ENCODE measurements around the gene AOPEP. TPM values are rescaled to one million over a fixed set of nuclear protein-coding genes. Genes with fewer than 3 reads are reported as not detected.

Gene AOPEP
- total and polyA plus RNA-seq, 11 donors, result 105 to 310 (median 185) TPM

DNA sequence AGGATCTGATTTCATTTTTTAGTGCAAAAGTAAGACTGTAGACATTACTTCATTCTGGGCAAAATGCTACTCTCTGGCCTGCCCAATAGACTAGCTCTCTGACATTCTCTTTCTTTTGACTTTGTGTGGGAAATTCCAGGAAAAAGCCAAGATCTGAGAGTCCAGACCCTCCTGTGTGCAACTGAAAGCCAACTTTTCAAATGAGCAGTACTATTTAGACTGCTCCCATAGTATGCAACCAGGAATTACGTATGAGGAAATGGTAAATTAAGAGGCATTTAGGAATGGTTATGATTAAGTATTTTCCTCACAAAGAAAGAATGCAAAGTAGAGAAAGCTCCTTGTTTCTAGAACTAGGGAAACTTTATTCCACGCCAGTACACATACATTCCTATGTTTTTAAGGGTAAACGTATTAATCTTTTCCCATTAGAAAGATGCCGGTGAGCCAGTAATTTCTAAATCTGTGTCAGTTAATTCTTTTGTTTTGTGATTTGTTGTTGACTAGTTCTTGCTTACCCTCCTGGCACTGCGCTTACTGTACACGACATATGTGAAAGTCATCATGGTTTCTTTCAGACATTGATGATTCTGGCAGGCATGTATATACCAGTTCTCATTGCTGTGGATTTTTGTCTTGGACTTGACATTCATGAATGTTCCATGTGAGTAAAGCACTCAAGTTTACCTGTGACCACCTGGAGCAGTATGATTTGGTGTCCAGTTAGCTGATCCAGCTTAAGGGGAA is 56.0 kb downstream of the AOPEP start:
- H3K27ac ChIP-seq, result peak overlapping the region in 10 of 12 donors; percentile 54 to 90 (median 80)
- ATAC-seq (peak in 3 of 4 donors; percentile 8 to 53 (median 16)), DNase-seq (no peak)
- H3K9me3 ChIP-seq, result no peaks in the 10 kb centered on the region
- H3K4me1 ChIP-seq, result peaks cover 0 to 34% (median 19%) of the 10 kb centered on the region in 12 donors
- H3K36me3 ChIP-seq, result no peaks in the 10 kb centered on the region
- intact Hi-C loops (cut with DNase I), result loop anchor here (1.0 to 10.0 kb wide), 17 partner anchors 85 to 350 kb away; no protein-coding TSS in a partner anchor
- 63 to 72% (median 71%) methylated on average over 6 of the region's 6 CpGs for WGBS, 4 donors
- H3K4me3 ChIP-seq, result no peak overlapping the region
- H3K27me3 ChIP-seq, result no peaks in the 10 kb centered on the region
- TF ChIP-seq, protein P1, sequence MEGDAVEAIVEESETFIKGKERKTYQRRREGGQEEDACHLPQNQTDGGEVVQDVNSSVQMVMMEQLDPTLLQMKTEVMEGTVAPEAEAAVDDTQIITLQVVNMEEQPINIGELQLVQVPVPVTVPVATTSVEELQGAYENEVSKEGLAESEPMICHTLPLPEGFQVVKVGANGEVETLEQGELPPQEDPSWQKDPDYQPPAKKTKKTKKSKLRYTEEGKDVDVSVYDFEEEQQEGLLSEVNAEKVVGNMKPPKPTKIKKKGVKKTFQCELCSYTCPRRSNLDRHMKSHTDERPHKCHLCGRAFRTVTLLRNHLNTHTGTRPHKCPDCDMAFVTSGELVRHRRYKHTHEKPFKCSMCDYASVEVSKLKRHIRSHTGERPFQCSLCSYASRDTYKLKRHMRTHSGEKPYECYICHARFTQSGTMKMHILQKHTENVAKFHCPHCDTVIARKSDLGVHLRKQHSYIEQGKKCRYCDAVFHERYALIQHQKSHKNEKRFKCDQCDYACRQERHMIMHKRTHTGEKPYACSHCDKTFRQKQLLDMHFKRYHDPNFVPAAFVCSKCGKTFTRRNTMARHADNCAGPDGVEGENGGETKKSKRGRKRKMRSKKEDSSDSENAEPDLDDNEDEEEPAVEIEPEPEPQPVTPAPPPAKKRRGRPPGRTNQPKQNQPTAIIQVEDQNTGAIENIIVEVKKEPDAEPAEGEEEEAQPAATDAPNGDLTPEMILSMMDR (IDR thresholded peaks at IDR 0.05), result no peak
- no peak for TF ChIP-seq POLR2A (IDR thresholded peaks at IDR 0.05)

DNA sequence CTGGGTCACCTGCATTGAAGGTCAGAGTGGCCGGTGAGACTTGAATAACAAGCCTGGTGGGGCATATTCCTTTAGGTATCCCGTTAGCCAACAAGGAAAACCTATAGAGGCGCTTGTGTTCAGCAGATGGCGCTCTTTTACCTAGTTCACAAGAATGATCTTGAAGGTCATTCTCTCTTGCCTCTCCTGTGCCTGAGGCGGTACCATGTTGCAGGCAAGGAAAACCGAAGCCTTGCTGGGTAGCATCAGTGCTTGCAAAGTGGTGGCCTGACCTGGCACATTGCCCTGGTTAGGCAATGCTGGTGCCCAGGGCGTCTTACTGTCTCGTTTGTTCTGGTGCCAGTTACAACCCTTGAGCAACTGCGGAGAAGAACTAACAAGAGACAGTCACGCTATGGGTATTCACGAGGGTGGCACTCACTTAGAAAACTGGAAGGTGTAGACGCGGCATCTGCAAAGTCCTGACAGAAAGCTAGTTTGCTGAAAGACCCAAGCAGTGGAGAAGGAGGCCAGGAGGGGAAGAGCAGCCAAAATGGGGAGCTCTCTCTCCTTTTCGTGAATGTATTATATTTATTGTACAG is 56.7 kb downstream of the AOPEP start:
- WGBS, 4 donors, result 42 to 46% (median 45%) methylated on average over 14 of the region's 14 CpGs
- H3K36me3 ChIP-seq, result no peaks in the 10 kb centered on the region
- H3K27ac ChIP-seq, result peak overlapping the region in 10 of 12 donors; percentile 54 to 90 (median 80)
- H3K4me3 ChIP-seq, result no peak overlapping the region
- H3K9me3 ChIP-seq, result no peaks in the 10 kb centered on the region
- no peak for TF ChIP-seq POLR2A (IDR thresholded peaks at IDR 0.05)
- TF ChIP-seq, protein P1 (IDR thresholded peaks at IDR 0.05), result peak; percentile 49 to 87 (median 73)
- intact Hi-C loops (cut with DNase I), result loop anchor here (1.0 to 10.0 kb wide), 17 partner anchors 84 to 349 kb away; no protein-coding TSS in a partner anchor
- peak; percentile 66 to 86 (median 78) for ATAC-seq
- H3K27me3 ChIP-seq, result no peaks in the 10 kb centered on the region
- DNase-seq, result peak; percentile 71 to 88 (median 78)
- peaks cover 0 to 34% (median 19%) of the 10 kb centered on the region in 12 donors for H3K4me1 ChIP-seq

DNA sequence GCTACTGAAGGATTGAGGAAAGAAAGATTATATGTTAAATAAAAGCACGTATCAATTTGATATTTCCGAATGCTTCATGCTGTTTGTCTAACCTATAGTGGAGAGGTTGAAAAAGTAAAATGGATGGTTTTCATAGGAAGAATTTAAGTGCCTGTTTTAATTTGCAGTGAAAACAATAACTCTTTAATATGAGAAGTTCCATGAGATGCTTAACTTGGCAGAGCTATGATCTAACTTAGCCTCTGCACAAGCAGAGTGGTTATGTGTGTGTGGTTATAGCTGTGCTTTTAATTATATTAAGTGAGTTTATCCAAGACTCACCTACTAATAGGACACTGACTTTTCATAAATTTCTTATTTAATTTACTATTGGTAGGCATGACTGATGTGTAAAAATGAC is 57.4 kb downstream of the AOPEP start:
- ATAC-seq, result no peak
- Histone ChIP-seq H3K36me3 (no peaks in the 10 kb centered on the region), H3K27ac (peak overlapping the region in 3 of 12 donors; percentile 79 to 85 (median 80)), H3K27me3 (no peaks in the 10 kb centered on the region), H3K4me3 (no peak overlapping the region), H3K9me3 (no peaks in the 10 kb centered on the region), H3K4me1 (peaks cover 0 to 34% (median 19%) of the 10 kb centered on the region in 12 donors)
- DNase-seq, result no peak
- WGBS, 4 donors, result 96 to 97% (median 97%) methylated on average over 2 of the region's 2 CpGs
- no peak for TF ChIP-seq POLR2A (IDR thresholded peaks at IDR 0.05)
- TF ChIP-seq, protein P1 (IDR thresholded peaks at IDR 0.05), result no peak
- intact Hi-C loops (cut with DNase I), result loop anchor here (1.0 to 10.0 kb wide), 17 partner anchors 83 to 348 kb away; no protein-coding TSS in a partner anchor

Data from heart left ventricle (tissue), 16 donors.